Measurements from ENCODE around the gene MYO10. TPM values are rescaled to one million over a fixed set of nuclear protein-coding genes. Genes with fewer than 3 reads are reported as not detected.

The MYO10 gene
- total and polyA plus RNA-seq, 2 experiments from 2014 or later: 119 to 276 TPM

- Histone ChIP-seq H3K79me2 (replicated peaks; ENCODE audit: insufficient read depth) (no peaks in the 10 kb centered on the region), H4K20me1 (replicated peaks; ENCODE audit: insufficient read depth) (no peaks in the 10 kb centered on the region), H3F3A (replicated peaks; ENCODE audit: low read depth) (peaks cover 3% of the 10 kb centered on the region; the same call in 1 of the 2 replicates), H3K9me2 (ENCODE audit: insufficient read depth) (no peaks in the 10 kb centered on the region), H3K4me1 (ENCODE audit: insufficient read depth) (peaks cover 65% of the 10 kb centered on the region), H3K27me3 (ENCODE audit: insufficient read depth) (no peaks in the 10 kb centered on the region), H3K27ac (ENCODE audit: low read depth) (peak overlapping the region; percentile 39; the same call in 1 of the 2 replicates), H3K36me3 (ENCODE audit: insufficient read depth) (no peaks in the 10 kb centered on the region), H2AFZ (no peak overlapping the region), H3K4me3 (no peak overlapping the region), H3K4me2 (0 out of 2 replicates have a peak overlapping the region, but pooled peaks have one; percentile 22)
- H3K27me3 Mint-ChIP-seq (ENCODE audit: insufficient read depth, low read depth, poor library complexity): peaks cover 5% of the 10 kb centered on the region
- no peak overlapping the region for H3K4me3 Mint-ChIP-seq
- ATAC-seq: no peak
- H3K36me3 Mint-ChIP-seq (ENCODE audit: low read depth): peaks cover 18% of the 10 kb centered on the region; the same call in 2 of the 3 replicates
- H3K4me1 Mint-ChIP-seq: peaks cover 53% of the 10 kb centered on the region
- DNase-seq (ENCODE audit: low spot score): no peak
- H3K9me3 Mint-ChIP-seq: no peaks in the 10 kb centered on the region
- TF ChIP-seq POLR2AphosphoS5 (IDR thresholded peaks at IDR 0.05; ENCODE audit: low read depth) (no peak), EZH2 (IDR thresholded peaks at IDR 0.05; ENCODE audit: low read depth, unreplicated experiment) (no peak), ZNF462 (CRISPR knock-in tag; IDR thresholded peaks at IDR 0.05) (no peak)
- H3K27ac Mint-ChIP-seq: no peak overlapping the region; the same call in 1 of the 2 replicates
Measured at GRCh38 chr5:16749626-16750025, 186.5 kb downstream of the MYO10 start.

GRCh38 chr5:16744164-16744880 lies 191.8 kb downstream of the MYO10 start:
- Mint-ChIP-seq H3K4me3 (no peak overlapping the region), H3K36me3 (ENCODE audit: low read depth) (peaks cover 5% of the 10 kb centered on the region; the same call in 2 of the 3 replicates), H3K4me1 (peaks cover 59% of the 10 kb centered on the region), H3K27me3 (ENCODE audit: insufficient read depth, low read depth, poor library complexity) (peaks cover 4% of the 10 kb centered on the region), H3K27ac (peak overlapping the region; percentile 91), H3K9me3 (no peaks in the 10 kb centered on the region)
- ATAC-seq (no peak), DNase-seq (ENCODE audit: low spot score) (no peak)
- Histone ChIP-seq H3K9me2 (ENCODE audit: insufficient read depth) (no peaks in the 10 kb centered on the region), H3K4me2 (no peak overlapping the region), H3F3A (replicated peaks; ENCODE audit: low read depth) (peaks cover 7% of the 10 kb centered on the region), H4K20me1 (replicated peaks; ENCODE audit: insufficient read depth) (no peaks in the 10 kb centered on the region), H3K4me3 (no peak overlapping the region), H3K4me1 (ENCODE audit: insufficient read depth) (peaks cover 44% of the 10 kb centered on the region), H2AFZ (no peak overlapping the region), H3K36me3 (ENCODE audit: insufficient read depth) (no peaks in the 10 kb centered on the region), H3K27me3 (ENCODE audit: insufficient read depth) (no peaks in the 10 kb centered on the region), H3K27ac (ENCODE audit: low read depth) (peak overlapping the region; percentile 93; the same call in 1 of the 2 replicates), H3K79me2 (replicated peaks; ENCODE audit: insufficient read depth) (peaks cover 7% of the 10 kb centered on the region)
- TF ChIP-seq ZNF114 (CRISPR knock-in tag; IDR thresholded peaks at IDR 0.05) (no peak), POLR2AphosphoS5 (IDR thresholded peaks at IDR 0.05; ENCODE audit: low read depth) (no peak), ZNF331 (CRISPR knock-in tag; IDR thresholded peaks at IDR 0.05; ENCODE audit: low read depth) (no peak), JUNB (IDR thresholded peaks at IDR 0.05; ENCODE audit: unreplicated experiment) (no peak), CREB1 (CRISPR knock-in tag; IDR thresholded peaks at IDR 0.05; ENCODE audit: low read depth) (no peak), CTCF (conservative IDR thresholded peaks at IDR 0.05; ENCODE audit: low read depth in 2 of 2) (no peak), EZH2 (IDR thresholded peaks at IDR 0.05; ENCODE audit: low read depth, unreplicated experiment) (no peak), ETS1 (IDR thresholded peaks at IDR 0.05) (no peak), EZH2phosphoT487 (IDR thresholded peaks at IDR 0.05; ENCODE audit: unreplicated experiment) (no peak)

Measured in GM23338 (cell line).